ENCODE measurements around the gene CSE1L.
"Not testable (repeated sequence)": the region's sequence is repeated elsewhere in the genome, so short reads cannot be mapped to it uniquely, and the experiment has no call there.

Gene CSE1L

GRCh38 chr20:49039854-49040253, 6.3 kb upstream of the CSE1L start:
- H3K9me3 ChIP-seq (ENCODE audit: control insufficient read depth, insufficient read depth, low read length), result no peaks in the 10 kb centered on the region
- no peak overlapping the region for H3K9ac ChIP-seq (ENCODE audit: low read depth, low read length)
- no peaks in the 10 kb centered on the region for H3K4me1 ChIP-seq (ENCODE audit: insufficient read depth, low read length)
- H3K36me3 ChIP-seq (ENCODE audit: insufficient read depth, low read length), result no peaks in the 10 kb centered on the region

GRCh38 chr20:49043000-49043399, 3.1 kb upstream of the CSE1L start:
- Histone ChIP-seq H3K9ac (ENCODE audit: low read depth, low read length) (no peak overlapping the region), H3K9me3 (ENCODE audit: control insufficient read depth, insufficient read depth, low read length) (no peaks in the 10 kb centered on the region), H3K4me1 (ENCODE audit: insufficient read depth, low read length) (no peaks in the 10 kb centered on the region), H3K36me3 (ENCODE audit: insufficient read depth, low read length) (no peaks in the 10 kb centered on the region)

GRCh38 chr20:49045440-49046086, 549 bp upstream of the CSE1L start:
- Histone ChIP-seq H3K9ac (ENCODE audit: low read depth, low read length) (peak overlapping the region; percentile 98), H3K9me3 (ENCODE audit: control insufficient read depth, insufficient read depth, low read length) (no peaks in the 10 kb centered on the region), H3K4me1 (ENCODE audit: insufficient read depth, low read length) (no peaks in the 10 kb centered on the region), H3K36me3 (ENCODE audit: insufficient read depth, low read length) (no peaks in the 10 kb centered on the region)

GRCh38 chr20:49052334-49052733, 6.2 kb downstream of the CSE1L start:
- Histone ChIP-seq H3K4me1 (ENCODE audit: insufficient read depth, low read length) (peaks cover 7% of the 10 kb centered on the region; the same call in 1 of the 2 replicates), H3K9me3 (ENCODE audit: control insufficient read depth, insufficient read depth, low read length) (no peaks in the 10 kb centered on the region), H3K9ac (ENCODE audit: low read depth, low read length) (no peak overlapping the region), H3K36me3 (ENCODE audit: insufficient read depth, low read length) (no peaks in the 10 kb centered on the region; the same call in 1 of the 2 replicates)

- Histone ChIP-seq H3K9me3 (ENCODE audit: control insufficient read depth, insufficient read depth, low read length) (no peaks in the 10 kb centered on the region), H3K36me3 (ENCODE audit: insufficient read depth, low read length) (no peaks in the 10 kb centered on the region; the same call in 1 of the 2 replicates), H3K4me1 (ENCODE audit: insufficient read depth, low read length) (peaks cover 7% of the 10 kb centered on the region; the same call in 1 of the 2 replicates), H3K9ac (ENCODE audit: low read depth, low read length) (no peak overlapping the region)
These were observed 8.0 kb downstream of the CSE1L start for GRCh38 chr20:49054056-49054643.

DNA sequence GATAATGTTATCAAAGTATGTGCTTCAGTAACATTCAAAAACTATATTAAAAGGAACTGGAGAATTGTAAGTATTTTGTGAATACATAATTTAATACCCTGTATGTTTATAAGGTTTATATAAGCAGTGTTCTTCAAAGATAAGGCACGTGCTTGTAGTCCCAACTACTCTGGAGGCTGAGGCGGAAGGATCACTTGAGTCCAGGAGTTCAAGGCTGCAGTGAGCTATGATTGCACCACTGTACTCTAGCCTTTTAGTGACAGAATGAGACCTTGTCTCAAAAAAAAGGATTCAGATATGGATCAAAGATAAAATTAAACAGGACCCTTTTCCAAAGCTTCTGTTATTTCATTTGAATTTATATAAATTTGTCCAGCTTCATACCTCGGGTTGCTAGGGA, 17.2 kb downstream of the CSE1L start:
- no peaks in the 10 kb centered on the region for H3K9me3 ChIP-seq (ENCODE audit: control insufficient read depth, insufficient read depth, low read length)
- peaks cover 18% of the 10 kb centered on the region for H3K36me3 ChIP-seq (ENCODE audit: insufficient read depth, low read length)
- H3K9ac ChIP-seq (ENCODE audit: low read depth, low read length), result no peak overlapping the region
- H3K4me1 ChIP-seq (ENCODE audit: insufficient read depth, low read length), result no peaks in the 10 kb centered on the region

DNA sequence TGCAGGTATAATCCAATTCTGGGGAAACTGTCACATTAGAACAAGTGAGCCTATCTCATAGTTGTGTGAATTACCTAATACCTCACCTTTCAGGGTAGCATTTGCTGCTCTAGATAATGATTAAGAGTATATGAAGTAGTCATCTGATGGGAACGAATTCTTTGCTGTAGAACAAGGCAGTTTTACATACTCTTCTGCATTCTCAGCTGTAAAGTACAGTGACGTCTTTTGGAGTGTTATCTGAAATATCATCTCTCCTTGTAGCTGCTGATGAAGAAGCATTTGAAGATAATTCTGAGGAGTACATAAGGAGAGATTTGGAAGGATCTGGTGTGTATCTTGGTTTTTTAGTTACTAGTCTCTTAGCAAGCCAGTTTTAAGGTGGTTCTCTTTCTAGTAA, 28.4 kb downstream of the CSE1L start:
- Histone ChIP-seq H3K9me3 (ENCODE audit: control insufficient read depth, insufficient read depth, low read length) (no peaks in the 10 kb centered on the region), H3K36me3 (ENCODE audit: insufficient read depth, low read length) (peaks cover 40% of the 10 kb centered on the region), H3K4me1 (ENCODE audit: insufficient read depth, low read length) (no peaks in the 10 kb centered on the region), H3K9ac (ENCODE audit: low read depth, low read length) (no peak overlapping the region)

DNA sequence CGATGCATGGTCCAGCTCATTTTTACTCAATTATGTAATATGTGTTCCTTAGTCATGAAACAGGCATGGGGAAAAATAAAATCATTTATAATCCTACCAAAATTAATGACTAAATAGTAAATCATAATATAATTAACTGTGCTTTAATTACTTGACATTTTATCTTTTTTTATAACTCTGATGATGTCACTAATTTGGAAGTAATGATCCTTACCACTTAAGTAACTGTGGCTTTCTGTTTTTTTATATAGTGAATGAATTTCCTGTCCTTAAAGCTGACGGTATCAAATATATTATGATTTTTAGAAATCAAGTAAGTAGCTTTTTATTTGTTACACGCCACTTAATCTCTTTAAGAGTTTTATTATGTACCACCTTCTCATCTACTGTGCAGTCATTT, 32.2 kb downstream of the CSE1L start:
- Histone ChIP-seq H3K36me3 (ENCODE audit: insufficient read depth, low read length) (peaks cover 35% of the 10 kb centered on the region), H3K4me1 (ENCODE audit: insufficient read depth, low read length) (no peaks in the 10 kb centered on the region), H3K9me3 (ENCODE audit: control insufficient read depth, insufficient read depth, low read length) (no peaks in the 10 kb centered on the region)

GRCh38 chr20:49082295-49082694, 36.2 kb downstream of the CSE1L start:
- H3K36me3 ChIP-seq (ENCODE audit: insufficient read depth, low read length), result peaks cover 47% of the 10 kb centered on the region
- not testable (repeated sequence) for H3K9me3 ChIP-seq (ENCODE audit: control insufficient read depth, insufficient read depth, low read length); H3K9ac ChIP-seq (ENCODE audit: low read depth, low read length); H3K4me1 ChIP-seq (ENCODE audit: insufficient read depth, low read length)

More for the DNA sequence above, 32.2 kb downstream of the CSE1L start:
- no peak overlapping the region for H3K9ac ChIP-seq (ENCODE audit: low read depth, low read length)

DNA sequence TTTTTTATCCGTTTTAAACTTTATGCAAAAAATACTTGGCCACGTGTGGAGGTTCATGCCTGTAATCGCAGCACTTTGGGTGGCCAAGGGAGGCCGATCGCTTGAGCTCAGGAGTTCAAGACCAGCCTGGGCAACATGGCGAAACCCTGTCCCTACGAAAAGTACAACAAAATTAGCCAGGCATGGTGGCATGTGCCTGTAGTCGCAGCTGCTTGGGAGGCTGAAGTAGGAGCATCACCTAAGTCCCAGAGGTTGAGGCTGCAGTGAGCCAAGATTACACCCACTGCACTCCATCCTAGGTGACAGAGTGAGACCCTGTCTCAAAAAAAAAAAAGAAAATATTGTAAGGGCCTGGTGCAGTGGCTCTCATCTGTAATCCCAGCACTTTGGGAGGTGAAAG, 45.0 kb downstream of the CSE1L start:
- Histone ChIP-seq H3K9ac (ENCODE audit: low read depth, low read length) (no peak overlapping the region), H3K4me1 (ENCODE audit: insufficient read depth, low read length) (no peaks in the 10 kb centered on the region), H3K9me3 (ENCODE audit: control insufficient read depth, insufficient read depth, low read length) (no peaks in the 10 kb centered on the region), H3K36me3 (ENCODE audit: insufficient read depth, low read length) (peaks cover 66% of the 10 kb centered on the region)

DNA sequence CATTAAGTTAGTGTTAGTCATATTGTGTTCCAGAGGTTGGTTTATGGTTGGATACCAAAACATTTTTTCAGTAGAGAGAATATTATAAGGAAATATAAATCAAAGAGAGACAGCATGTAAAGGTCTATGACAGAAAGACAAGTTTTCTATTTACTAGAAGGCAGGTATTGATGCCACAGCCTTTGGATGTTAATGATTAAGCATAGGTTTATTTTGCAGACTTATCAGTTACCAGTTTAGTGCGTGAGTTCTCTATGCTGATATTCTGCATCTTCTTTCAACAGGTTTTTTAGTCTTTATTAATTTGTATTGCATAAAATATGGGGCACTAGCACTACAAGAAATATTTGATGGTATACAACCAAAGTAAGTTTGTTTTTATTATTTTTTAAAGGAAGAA, 45.6 kb downstream of the CSE1L start:
- Histone ChIP-seq H3K9ac (ENCODE audit: low read depth, low read length) (no peak overlapping the region), H3K4me1 (ENCODE audit: insufficient read depth, low read length) (no peaks in the 10 kb centered on the region), H3K9me3 (ENCODE audit: control insufficient read depth, insufficient read depth, low read length) (no peaks in the 10 kb centered on the region), H3K36me3 (ENCODE audit: insufficient read depth, low read length) (peaks cover 67% of the 10 kb centered on the region)

GRCh38 chr20:49096203-49096730, 50.2 kb downstream of the CSE1L start:
- H3K4me1 ChIP-seq (ENCODE audit: insufficient read depth, low read length), result no peaks in the 10 kb centered on the region

GRCh38 chr20:49097159-49097558, 51.0 kb downstream of the CSE1L start:
- H3K36me3 ChIP-seq (ENCODE audit: insufficient read depth, low read length), result peaks cover 57% of the 10 kb centered on the region

More at GRCh38 chr20:49096203-49096730, 50.2 kb downstream of the CSE1L start:
- H3K36me3 ChIP-seq (ENCODE audit: insufficient read depth, low read length), result peaks cover 59% of the 10 kb centered on the region
- H3K9ac ChIP-seq (ENCODE audit: low read depth, low read length), result no peak overlapping the region
- H3K9me3 ChIP-seq (ENCODE audit: control insufficient read depth, insufficient read depth, low read length), result no peaks in the 10 kb centered on the region

GRCh38 chr20:49098136-49098535, 52.0 kb downstream of the CSE1L start:
- Histone ChIP-seq H3K9ac (ENCODE audit: low read depth, low read length) (no peak overlapping the region), H3K9me3 (ENCODE audit: control insufficient read depth, insufficient read depth, low read length) (no peaks in the 10 kb centered on the region), H3K4me1 (ENCODE audit: insufficient read depth, low read length) (no peaks in the 10 kb centered on the region), H3K36me3 (ENCODE audit: insufficient read depth, low read length) (peaks cover 58% of the 10 kb centered on the region)

More at GRCh38 chr20:49097159-49097558, 51.0 kb downstream of the CSE1L start:
- no peaks in the 10 kb centered on the region for H3K9me3 ChIP-seq (ENCODE audit: control insufficient read depth, insufficient read depth, low read length)
- no peak overlapping the region for H3K9ac ChIP-seq (ENCODE audit: low read depth, low read length)
- no peaks in the 10 kb centered on the region for H3K4me1 ChIP-seq (ENCODE audit: insufficient read depth, low read length)

GRCh38 chr20:49099011-49099410, 52.9 kb downstream of the CSE1L start:
- no peak overlapping the region for H3K9ac ChIP-seq (ENCODE audit: low read depth, low read length)
- H3K36me3 ChIP-seq (ENCODE audit: insufficient read depth, low read length), result peaks cover 62% of the 10 kb centered on the region
- no peaks in the 10 kb centered on the region for H3K4me1 ChIP-seq (ENCODE audit: insufficient read depth, low read length)
- H3K9me3 ChIP-seq (ENCODE audit: control insufficient read depth, insufficient read depth, low read length), result no peaks in the 10 kb centered on the region

Measured in ES-I3 (cell line).